ENCODE measurements around the gene LNPEP.

DNA sequence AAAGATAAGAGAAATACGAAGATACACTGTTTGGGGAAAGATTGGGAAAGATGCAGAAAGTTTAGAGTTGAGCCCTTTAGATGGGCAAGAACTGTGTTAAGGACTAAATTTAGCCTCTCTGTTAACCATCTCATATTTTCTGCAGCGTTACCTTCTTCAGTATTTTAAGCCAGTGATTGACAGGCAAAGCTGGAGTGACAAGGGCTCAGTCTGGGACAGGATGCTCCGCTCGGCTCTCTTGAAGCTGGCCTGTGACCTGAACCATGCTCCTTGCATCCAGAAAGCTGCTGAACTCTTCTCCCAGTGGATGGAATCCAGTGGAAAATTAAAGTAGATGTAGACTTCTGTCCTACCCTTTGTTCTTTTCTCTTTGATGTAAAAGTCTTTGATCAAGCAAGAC lies 26.4 kb upstream of the LNPEP start:
- TF ChIP-seq, protein P1, sequence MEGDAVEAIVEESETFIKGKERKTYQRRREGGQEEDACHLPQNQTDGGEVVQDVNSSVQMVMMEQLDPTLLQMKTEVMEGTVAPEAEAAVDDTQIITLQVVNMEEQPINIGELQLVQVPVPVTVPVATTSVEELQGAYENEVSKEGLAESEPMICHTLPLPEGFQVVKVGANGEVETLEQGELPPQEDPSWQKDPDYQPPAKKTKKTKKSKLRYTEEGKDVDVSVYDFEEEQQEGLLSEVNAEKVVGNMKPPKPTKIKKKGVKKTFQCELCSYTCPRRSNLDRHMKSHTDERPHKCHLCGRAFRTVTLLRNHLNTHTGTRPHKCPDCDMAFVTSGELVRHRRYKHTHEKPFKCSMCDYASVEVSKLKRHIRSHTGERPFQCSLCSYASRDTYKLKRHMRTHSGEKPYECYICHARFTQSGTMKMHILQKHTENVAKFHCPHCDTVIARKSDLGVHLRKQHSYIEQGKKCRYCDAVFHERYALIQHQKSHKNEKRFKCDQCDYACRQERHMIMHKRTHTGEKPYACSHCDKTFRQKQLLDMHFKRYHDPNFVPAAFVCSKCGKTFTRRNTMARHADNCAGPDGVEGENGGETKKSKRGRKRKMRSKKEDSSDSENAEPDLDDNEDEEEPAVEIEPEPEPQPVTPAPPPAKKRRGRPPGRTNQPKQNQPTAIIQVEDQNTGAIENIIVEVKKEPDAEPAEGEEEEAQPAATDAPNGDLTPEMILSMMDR (IDR thresholded peaks at IDR 0.05) = no peak
- no peak for TF ChIP-seq POLR2A (IDR thresholded peaks at IDR 0.05)
